NT2/D1 (cell line): ENCODE results near the gene GAREM2.

ENCODE experiments used
- SUZ12 ChIP-seq: IDR thresholded peaks from 2 replicates; pipeline ENCODE4 v1.6.1; 2011; ENCODE audit not compliant: insufficient read length, insufficient read depth; ENCODE audit errors: extremely low read depth
- YY1 ChIP-seq: IDR thresholded peaks from 2 replicates; pipeline ENCODE4 v1.6.1; 2011; ENCODE audit not compliant: insufficient read length, insufficient read depth

- TF ChIP-seq SUZ12 = no peak
- no peak for TF ChIP-seq YY1
These were observed 42.9 kb downstream of the GAREM2 start for GRCh38 chr2:26215833-26216232.
